ENCODE measurements around the gene COQ10A. TPM values are rescaled to one million over a fixed set of nuclear protein-coding genes. Genes with fewer than 3 reads are reported as not detected.
"Not testable (repeated sequence)": the region's sequence is repeated elsewhere in the genome, so short reads cannot be mapped to it uniquely, and the experiment has no call there.

Gene COQ10A
- total and polyA plus RNA-seq, 2 donors = 9.4 to 24.9 TPM

DNA sequence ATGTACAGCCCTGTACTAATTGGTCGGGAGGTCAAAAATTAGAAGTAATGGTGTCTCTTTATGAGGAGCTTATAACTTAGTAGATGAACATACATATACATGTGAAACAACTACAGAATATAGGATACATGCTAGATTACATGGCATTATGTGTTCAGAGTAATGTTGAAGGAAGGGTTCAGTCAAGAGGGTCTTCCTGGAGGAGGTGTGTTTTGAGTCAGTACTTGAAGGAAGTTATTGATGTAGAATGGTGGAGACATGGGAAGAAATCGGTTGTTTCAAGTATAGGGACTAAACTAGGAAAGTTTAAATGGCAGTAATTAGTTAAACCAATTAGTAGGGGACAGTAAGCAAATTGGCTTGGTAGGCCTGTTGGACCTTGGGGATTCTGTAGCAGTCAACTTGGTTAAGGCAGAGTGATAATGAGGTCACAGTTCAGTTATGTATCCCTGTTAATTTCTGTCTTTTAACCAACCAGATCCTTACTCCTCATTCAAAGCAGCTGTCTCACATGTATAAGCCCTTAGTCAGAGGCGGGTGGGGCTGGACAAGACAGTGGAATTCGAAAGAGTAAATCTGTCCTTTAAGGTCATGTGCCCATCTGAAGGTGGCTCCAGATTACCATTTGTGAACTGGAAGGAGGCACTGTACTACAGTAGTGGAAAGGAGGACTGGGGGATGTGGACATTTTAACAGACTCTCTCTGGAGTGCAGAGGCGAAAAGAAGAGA lies 5.1 kb upstream of the COQ10A start:
- H3K36me3 ChIP-seq (ENCODE audit: control insufficient read depth in 2 of 2, insufficient read depth in 2 of 2, low read length in 1 of 2) = peaks cover 0 to 4% of the 10 kb centered on the region in 2 donors
- H3K4me3 ChIP-seq (ENCODE audit: low read length in 2 of 2) = no peak overlapping the region
- peak overlapping the region in 1 of 2 donors; percentile 31 for H3K27ac ChIP-seq (ENCODE audit: low read depth in 1 of 2, low read length in 1 of 2)
- 95% methylated on average over 5 of the region's 5 CpGs for WGBS
- H3K27me3 ChIP-seq (ENCODE audit: control insufficient read depth in 2 of 2, insufficient read depth in 1 of 2, low read length in 1 of 2) = no peaks in the 10 kb centered on the region
- peaks cover 14 to 23% of the 10 kb centered on the region in 2 donors for H3K4me1 ChIP-seq (ENCODE audit: control insufficient read depth in 2 of 2, insufficient read depth in 2 of 2, low read length in 2 of 2)
- no peak for DNase-seq (ENCODE audit: low read depth in 6 of 9, low spot score in 9 of 9)
- no peaks in the 10 kb centered on the region for H3K9me3 ChIP-seq (ENCODE audit: control insufficient read depth in 2 of 2, insufficient read depth in 1 of 2, low read length in 1 of 2)

DNA sequence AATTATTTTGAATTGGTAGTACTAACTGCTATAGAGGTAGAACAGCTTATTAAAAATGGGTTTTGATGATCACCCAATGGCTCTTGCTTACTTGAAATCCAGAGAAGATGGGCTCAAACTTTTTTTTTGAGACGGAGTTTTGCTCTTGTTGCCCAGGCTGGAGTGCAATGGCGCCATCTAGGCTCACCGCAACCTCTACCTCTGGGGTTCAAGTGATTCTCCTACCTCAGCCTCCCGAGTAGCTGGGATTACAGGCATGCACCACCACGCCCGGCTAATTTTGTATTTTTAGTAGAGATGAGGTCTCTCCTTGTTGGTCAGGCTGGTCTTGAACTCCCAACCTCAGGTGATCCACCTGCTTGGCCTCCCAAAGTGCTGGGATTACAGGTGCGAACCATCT lies 3.8 kb upstream of the COQ10A start:
- H3K4me3 ChIP-seq (ENCODE audit: low read length in 2 of 2); H3K36me3 ChIP-seq (ENCODE audit: control insufficient read depth in 2 of 2, insufficient read depth in 2 of 2, low read length in 1 of 2); H3K27ac ChIP-seq (ENCODE audit: low read depth in 1 of 2, low read length in 1 of 2); H3K9me3 ChIP-seq (ENCODE audit: control insufficient read depth in 2 of 2, insufficient read depth in 1 of 2, low read length in 1 of 2); H3K27me3 ChIP-seq (ENCODE audit: control insufficient read depth in 2 of 2, insufficient read depth in 1 of 2, low read length in 1 of 2); DNase-seq (ENCODE audit: low read depth in 6 of 9, low spot score in 9 of 9): not testable (repeated sequence)
- 97% methylated on average over 7 of the region's 7 CpGs for WGBS
- peaks cover 8 to 19% of the 10 kb centered on the region in 2 donors for H3K4me1 ChIP-seq (ENCODE audit: control insufficient read depth in 2 of 2, insufficient read depth in 2 of 2, low read length in 2 of 2)

DNA sequence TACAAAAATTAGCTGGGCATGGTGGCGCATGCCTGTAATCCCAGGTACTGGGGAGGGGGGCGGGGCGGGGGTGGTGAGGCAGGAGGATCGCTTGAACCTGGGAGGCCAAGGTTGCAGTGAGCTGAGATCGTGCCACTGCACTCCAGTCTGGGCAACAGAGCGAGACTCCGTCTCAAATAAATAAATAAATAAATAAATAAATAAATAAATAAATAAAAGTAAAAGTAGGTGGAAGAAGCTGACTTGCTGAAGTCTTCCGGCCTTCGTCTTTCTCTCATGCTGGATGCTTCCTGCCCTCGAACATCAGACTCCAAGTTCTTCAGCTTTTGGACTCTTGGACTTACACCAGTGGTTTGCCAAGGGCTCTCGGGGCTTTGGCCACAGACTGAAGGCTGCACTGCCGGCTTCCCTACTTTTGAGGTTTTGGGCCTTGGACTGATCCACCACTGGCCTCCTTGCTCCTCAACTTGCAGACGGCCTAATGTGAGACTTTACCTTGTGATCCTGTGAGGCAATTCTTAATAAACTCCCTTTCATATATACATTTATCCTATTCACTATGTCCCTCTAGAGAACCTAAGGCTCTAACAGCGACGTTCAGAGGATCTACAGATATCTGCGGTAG lies 562 bp upstream of the COQ10A start:
- Histone ChIP-seq H3K27ac (ENCODE audit: low read depth in 1 of 2, low read length in 1 of 2) (peak overlapping the region; percentile 96 to 98), H3K36me3 (ENCODE audit: control insufficient read depth in 2 of 2, insufficient read depth in 2 of 2, low read length in 1 of 2) (peaks cover 9 to 23% of the 10 kb centered on the region in 2 donors), H3K4me3 (ENCODE audit: low read length in 2 of 2) (peak overlapping the region; percentile 72 to 85), H3K4me1 (ENCODE audit: control insufficient read depth in 2 of 2, insufficient read depth in 2 of 2, low read length in 2 of 2) (peaks cover 2 to 12% of the 10 kb centered on the region in 2 donors)
- not testable (repeated sequence) for DNase-seq (ENCODE audit: low read depth in 6 of 9, low spot score in 9 of 9); H3K9me3 ChIP-seq (ENCODE audit: control insufficient read depth in 2 of 2, insufficient read depth in 1 of 2, low read length in 1 of 2); H3K27me3 ChIP-seq (ENCODE audit: control insufficient read depth in 2 of 2, insufficient read depth in 1 of 2, low read length in 1 of 2)
- 68% methylated on average over 16 of the region's 16 CpGs for WGBS

DNA sequence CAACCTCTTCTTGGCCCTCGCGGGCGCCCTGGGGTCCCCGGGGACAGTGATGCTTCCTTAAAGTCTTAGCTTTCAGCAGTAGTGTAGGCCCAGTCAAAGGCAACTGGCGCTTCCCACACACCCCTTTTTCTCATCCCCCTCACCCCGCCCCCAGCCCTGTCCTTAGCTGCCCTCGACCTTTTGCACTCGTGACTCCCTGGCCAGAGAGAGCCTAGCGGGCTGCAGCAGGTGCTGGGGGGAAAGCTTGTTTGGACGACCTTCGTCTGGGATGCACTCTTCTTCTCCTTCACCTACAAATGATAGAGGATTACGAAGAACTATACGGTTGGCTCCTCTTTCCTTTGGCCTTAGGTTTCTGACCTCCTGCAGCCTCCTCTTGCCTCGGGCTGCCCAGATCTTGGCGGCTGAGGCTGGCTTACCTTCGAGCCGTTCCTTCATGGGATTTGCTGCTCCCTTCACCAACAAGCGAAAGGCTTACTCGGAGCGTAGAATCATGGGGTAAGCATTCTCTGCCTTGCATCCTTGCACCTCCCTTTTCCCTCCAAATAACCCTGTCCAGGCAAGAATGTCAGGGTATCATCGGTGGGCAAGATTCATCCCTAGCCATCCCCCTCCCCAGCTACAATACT lies 815 bp downstream of the COQ10A start:
- Histone ChIP-seq H3K36me3 (ENCODE audit: control insufficient read depth in 2 of 2, insufficient read depth in 2 of 2, low read length in 1 of 2) (peaks cover 12 to 36% of the 10 kb centered on the region in 2 donors), H3K4me1 (ENCODE audit: control insufficient read depth in 2 of 2, insufficient read depth in 2 of 2, low read length in 2 of 2) (peaks cover 2 to 12% of the 10 kb centered on the region in 2 donors), H3K27me3 (ENCODE audit: control insufficient read depth in 2 of 2, insufficient read depth in 1 of 2, low read length in 1 of 2) (no peaks in the 10 kb centered on the region), H3K4me3 (ENCODE audit: low read length in 2 of 2) (peak overlapping the region; percentile 72 to 85), H3K27ac (ENCODE audit: low read depth in 1 of 2, low read length in 1 of 2) (peak overlapping the region in 1 of 2 donors; percentile 98), H3K9me3 (ENCODE audit: control insufficient read depth in 2 of 2, insufficient read depth in 1 of 2, low read length in 1 of 2) (no peaks in the 10 kb centered on the region)
- 49% methylated on average over 21 of the region's 21 CpGs for WGBS
- no peak for DNase-seq (ENCODE audit: low read depth in 6 of 9, low spot score in 9 of 9)

DNA sequence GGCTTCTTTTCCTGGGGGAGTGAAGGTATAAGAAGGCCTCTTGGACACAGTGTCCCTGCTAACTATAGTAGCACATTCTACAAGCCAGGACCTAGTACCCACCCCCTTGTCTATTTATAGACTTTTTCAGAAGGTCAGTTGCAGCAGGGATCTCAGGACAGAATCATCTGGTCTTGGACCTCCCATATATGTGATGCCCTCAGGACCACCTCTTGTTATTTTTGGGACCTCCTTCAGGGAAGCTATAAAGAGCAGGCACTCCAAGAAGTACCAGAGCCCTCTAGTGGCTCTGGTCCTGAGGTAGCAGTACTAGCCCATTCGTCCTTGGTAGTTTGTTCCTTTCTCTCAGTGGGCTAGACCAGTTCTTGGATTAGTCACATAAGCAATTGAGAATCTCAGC lies 4.3 kb downstream of the COQ10A start:
- no peaks in the 10 kb centered on the region for H3K27me3 ChIP-seq (ENCODE audit: control insufficient read depth in 2 of 2, insufficient read depth in 1 of 2, low read length in 1 of 2)
- 50% methylated on average over 1 of the region's 1 CpG for WGBS
- H3K27ac ChIP-seq (ENCODE audit: low read depth in 1 of 2, low read length in 1 of 2) = no peak overlapping the region
- peak in 3 of 9 donors; percentile 15 to 31 (median 15) for DNase-seq (ENCODE audit: low read depth in 6 of 9, low spot score in 9 of 9)
- H3K36me3 ChIP-seq (ENCODE audit: control insufficient read depth in 2 of 2, insufficient read depth in 2 of 2, low read length in 1 of 2) = peaks cover 44 to 67% of the 10 kb centered on the region in 2 donors
- peaks cover 2 to 12% of the 10 kb centered on the region in 2 donors for H3K4me1 ChIP-seq (ENCODE audit: control insufficient read depth in 2 of 2, insufficient read depth in 2 of 2, low read length in 2 of 2)
- no peaks in the 10 kb centered on the region for H3K9me3 ChIP-seq (ENCODE audit: control insufficient read depth in 2 of 2, insufficient read depth in 1 of 2, low read length in 1 of 2)
- no peak overlapping the region for H3K4me3 ChIP-seq (ENCODE audit: low read length in 2 of 2)

DNA sequence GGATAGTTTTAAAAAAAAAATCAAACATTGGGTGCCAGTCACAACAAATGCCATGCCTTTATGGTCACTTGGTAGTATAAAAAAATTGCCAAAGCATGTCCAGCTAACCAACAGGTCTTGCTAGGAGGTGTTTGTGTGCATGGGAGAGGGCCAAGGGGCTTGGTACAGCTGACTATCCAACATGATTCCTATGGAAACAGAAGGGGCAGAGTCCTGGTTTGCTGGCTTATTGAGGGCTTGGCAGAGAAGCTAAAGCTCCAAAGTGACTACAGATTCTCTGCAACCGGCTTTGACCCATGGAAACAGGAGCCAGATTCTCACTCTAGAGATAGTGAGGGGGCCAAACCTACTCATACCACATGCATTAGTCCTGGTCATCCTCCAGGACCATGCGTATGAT lies 5.7 kb downstream of the COQ10A start:
- WGBS = 98% methylated on average over 2 of the region's 2 CpGs
- H3K36me3 ChIP-seq (ENCODE audit: control insufficient read depth in 2 of 2, insufficient read depth in 2 of 2, low read length in 1 of 2) = peaks cover 48 to 73% of the 10 kb centered on the region in 2 donors
- not testable (repeated sequence) for H3K27ac ChIP-seq (ENCODE audit: low read depth in 1 of 2, low read length in 1 of 2); H3K27me3 ChIP-seq (ENCODE audit: control insufficient read depth in 2 of 2, insufficient read depth in 1 of 2, low read length in 1 of 2); H3K4me1 ChIP-seq (ENCODE audit: control insufficient read depth in 2 of 2, insufficient read depth in 2 of 2, low read length in 2 of 2); H3K4me3 ChIP-seq (ENCODE audit: low read length in 2 of 2); DNase-seq (ENCODE audit: low read depth in 6 of 9, low spot score in 9 of 9); H3K9me3 ChIP-seq (ENCODE audit: control insufficient read depth in 2 of 2, insufficient read depth in 1 of 2, low read length in 1 of 2)

DNA sequence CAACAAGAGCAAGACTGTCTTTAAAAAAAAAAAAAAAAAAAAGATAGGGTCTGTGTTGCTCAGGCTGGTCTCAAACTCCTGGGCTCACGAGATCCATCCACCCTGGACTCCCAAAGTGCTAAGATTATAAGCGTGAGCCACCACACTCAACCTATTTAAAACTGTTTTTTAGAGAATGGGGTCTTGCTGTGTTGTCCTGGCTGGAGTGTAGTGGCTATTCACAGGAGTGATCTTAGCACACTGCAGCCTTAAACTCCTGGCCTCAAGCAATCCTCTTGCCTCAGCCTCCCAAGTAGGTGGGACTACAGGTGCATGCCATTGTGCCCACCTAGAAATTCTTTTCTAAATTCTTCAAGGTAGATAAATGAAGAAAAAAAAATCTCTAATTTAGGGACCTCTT lies 7.6 kb downstream of the COQ10A start:
- Histone ChIP-seq H3K4me1 (ENCODE audit: control insufficient read depth in 2 of 2, insufficient read depth in 2 of 2, low read length in 2 of 2) (no peaks in the 10 kb centered on the region), H3K36me3 (ENCODE audit: control insufficient read depth in 2 of 2, insufficient read depth in 2 of 2, low read length in 1 of 2) (peaks cover 66 to 84% of the 10 kb centered on the region in 2 donors), H3K4me3 (ENCODE audit: low read length in 2 of 2) (no peak overlapping the region), H3K9me3 (ENCODE audit: control insufficient read depth in 2 of 2, insufficient read depth in 1 of 2, low read length in 1 of 2) (no peaks in the 10 kb centered on the region), H3K27ac (ENCODE audit: low read depth in 1 of 2, low read length in 1 of 2) (no peak overlapping the region), H3K27me3 (ENCODE audit: control insufficient read depth in 2 of 2, insufficient read depth in 1 of 2, low read length in 1 of 2) (no peaks in the 10 kb centered on the region)
- WGBS = 97% methylated on average over 2 of the region's 2 CpGs
- DNase-seq (ENCODE audit: low read depth in 6 of 9, low spot score in 9 of 9) = no peak

DNA sequence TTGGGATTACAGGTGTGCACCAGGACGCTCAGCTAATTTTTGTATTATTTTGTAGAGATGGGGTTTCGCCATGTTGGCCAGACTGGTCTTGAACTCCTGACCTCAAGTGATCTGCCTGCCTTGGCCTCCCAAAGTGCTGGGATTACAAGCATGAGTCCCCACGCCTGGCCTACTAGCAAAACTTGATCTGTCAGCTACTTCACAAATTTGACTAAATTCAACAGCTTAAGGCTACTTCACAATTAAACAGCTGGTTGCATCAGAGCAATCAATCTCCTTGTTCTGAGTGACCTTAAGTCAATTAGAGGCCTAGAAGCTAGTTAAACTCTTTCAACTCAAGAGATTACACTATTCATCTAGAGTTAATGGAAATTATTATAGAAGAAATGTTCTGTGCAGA lies 12.2 kb downstream of the COQ10A start:
- Histone ChIP-seq H3K27ac (ENCODE audit: low read depth in 1 of 2, low read length in 1 of 2) (no peak overlapping the region), H3K4me3 (ENCODE audit: low read length in 2 of 2) (no peak overlapping the region), H3K4me1 (ENCODE audit: control insufficient read depth in 2 of 2, insufficient read depth in 2 of 2, low read length in 2 of 2) (no peaks in the 10 kb centered on the region), H3K27me3 (ENCODE audit: control insufficient read depth in 2 of 2, insufficient read depth in 1 of 2, low read length in 1 of 2) (no peaks in the 10 kb centered on the region), H3K9me3 (ENCODE audit: control insufficient read depth in 2 of 2, insufficient read depth in 1 of 2, low read length in 1 of 2) (no peaks in the 10 kb centered on the region), H3K36me3 (ENCODE audit: control insufficient read depth in 2 of 2, insufficient read depth in 2 of 2, low read length in 1 of 2) (peaks cover 77 to 84% of the 10 kb centered on the region in 2 donors)
- no peak for DNase-seq (ENCODE audit: low read depth in 6 of 9, low spot score in 9 of 9)
- WGBS = 97% methylated on average over 3 of the region's 3 CpGs

DNA sequence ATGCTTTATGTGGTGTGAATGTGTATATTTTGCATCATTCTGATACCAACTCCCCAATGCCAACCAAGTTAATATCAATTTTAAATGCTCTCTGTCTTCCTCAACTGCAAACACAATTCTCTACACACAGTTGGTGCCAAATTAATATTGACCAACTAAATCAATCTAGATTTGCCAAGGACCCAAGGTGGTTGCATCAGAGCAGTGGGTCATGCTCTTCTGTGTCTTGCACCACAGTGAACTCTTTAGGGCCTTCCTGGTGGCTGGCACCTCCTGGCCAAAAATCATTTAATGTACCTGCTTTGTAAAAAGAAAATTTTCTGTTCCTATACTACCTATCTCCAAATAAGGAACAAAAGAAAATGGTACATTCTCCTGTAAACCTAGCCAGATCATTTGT lies 14.1 kb downstream of the COQ10A start:
- no peak for DNase-seq (ENCODE audit: low read depth in 6 of 9, low spot score in 9 of 9)
- peaks cover 76 to 77% of the 10 kb centered on the region in 2 donors for H3K36me3 ChIP-seq (ENCODE audit: control insufficient read depth in 2 of 2, insufficient read depth in 2 of 2, low read length in 1 of 2)
- H3K27me3 ChIP-seq (ENCODE audit: control insufficient read depth in 2 of 2, insufficient read depth in 1 of 2, low read length in 1 of 2) = no peaks in the 10 kb centered on the region
- H3K4me3 ChIP-seq (ENCODE audit: low read length in 2 of 2) = no peak overlapping the region
- H3K9me3 ChIP-seq (ENCODE audit: control insufficient read depth in 2 of 2, insufficient read depth in 1 of 2, low read length in 1 of 2) = no peaks in the 10 kb centered on the region
- no peak overlapping the region for H3K27ac ChIP-seq (ENCODE audit: low read depth in 1 of 2, low read length in 1 of 2)
- no peaks in the 10 kb centered on the region for H3K4me1 ChIP-seq (ENCODE audit: control insufficient read depth in 2 of 2, insufficient read depth in 2 of 2, low read length in 2 of 2)

All from thymus (tissue), 11 donors.